NCI-H524 (cell line): ENCODE data around the gene CEBPB.

Experiments used
- DNase-seq, 2 experiments: peaks; one replicate each; lab custom pipeline; 2025; lab: John Stamatoyannopoulos, UW

The CEBPB gene

GRCh38 chr20:50169329-50169823 lies 21.3 kb upstream of the CEBPB start:
- DNase-seq: peak; percentile 28 to 66

- no peak for DNase-seq
Observed at GRCh38 chr20:50170549-50171220, 19.9 kb upstream of the CEBPB start.

- no peak for DNase-seq
Observed at GRCh38 chr20:50172347-50173013, 18.1 kb upstream of the CEBPB start.

GRCh38 chr20:50174456-50174855 lies 16.2 kb upstream of the CEBPB start:
- no peak for DNase-seq

GRCh38 chr20:50175938-50176933 lies 14.4 kb upstream of the CEBPB start:
- DNase-seq: no peak

- DNase-seq: peak; percentile 17 to 65
Observed at GRCh38 chr20:50178672-50179071, 12.0 kb upstream of the CEBPB start.

GRCh38 chr20:50181344-50181743 lies 9.3 kb upstream of the CEBPB start:
- no peak for DNase-seq

- no peak for DNase-seq
Observed at GRCh38 chr20:50182346-50182745, 8.3 kb upstream of the CEBPB start.

GRCh38 chr20:50185426-50185825 lies 5.2 kb upstream of the CEBPB start:
- no peak for DNase-seq

- DNase-seq: peak; percentile 53 to 87
Observed at GRCh38 chr20:50186151-50186885, 4.3 kb upstream of the CEBPB start.

GRCh38 chr20:50186987-50187402 lies 3.6 kb upstream of the CEBPB start:
- no peak for DNase-seq

GRCh38 chr20:50187403-50188051 lies 3.1 kb upstream of the CEBPB start:
- DNase-seq: no peak

- no peak for DNase-seq
Observed at GRCh38 chr20:50188287-50188688, 2.3 kb upstream of the CEBPB start.

GRCh38 chr20:50188879-50189680 lies 1.6 kb upstream of the CEBPB start:
- DNase-seq: no peak

GRCh38 chr20:50189681-50190250 lies 864 bp upstream of the CEBPB start:
- DNase-seq: no peak

GRCh38 chr20:50191065-50191543 lies 474 bp downstream of the CEBPB start:
- peak in 1 of 2 experiments; percentile 48 for DNase-seq

GRCh38 chr20:50191544-50192363 lies 1.1 kb downstream of the CEBPB start:
- DNase-seq: peak; percentile 52 to 64

- DNase-seq: peak; percentile 57 to 77
Observed at GRCh38 chr20:50192364-50193198, 2.0 kb downstream of the CEBPB start.
